ENCODE results near the gene E4F1. TPM values are rescaled to one million over a fixed set of nuclear protein-coding genes. Genes with fewer than 3 reads are reported as not detected.

Gene E4F1
- total RNA-seq, 6 donors from 2014 or later: 24.9 to 153 (median 32.9) TPM

DNA sequence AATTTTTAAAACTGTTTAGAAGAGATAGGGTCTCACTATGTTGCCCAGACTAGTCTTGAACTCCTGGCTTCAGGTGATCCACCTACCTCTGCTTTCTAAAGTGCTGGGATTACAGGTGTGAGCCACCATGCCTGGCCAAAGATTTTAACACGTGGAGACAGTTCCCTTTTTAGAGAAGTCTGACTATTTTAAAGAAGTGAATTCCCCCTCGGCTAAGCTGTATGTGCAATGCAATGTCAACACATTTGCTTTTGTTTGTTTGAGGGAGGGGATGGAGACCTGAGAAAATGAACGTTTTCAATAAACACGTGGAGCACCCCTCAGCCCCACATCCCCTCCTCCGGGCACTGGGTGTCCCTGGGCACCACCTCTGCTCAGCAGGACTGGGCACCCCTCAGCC is 58.9 kb downstream of the E4F1 start:
- H3K27me3 ChIP-seq: no peaks in the 10 kb centered on the region
- peaks cover 33 to 89% (median 81%) of the 10 kb centered on the region in 4 donors for H3K36me3 ChIP-seq
- 72 to 80% methylated on average over 5 of the region's 5 CpGs for WGBS, 2 donors
- H3K4me3 ChIP-seq: no peak overlapping the region
- H3K9me3 ChIP-seq: no peaks in the 10 kb centered on the region
- no peaks in the 10 kb centered on the region for H3K4me1 ChIP-seq
- no peak for TF ChIP-seq POLR2A (IDR thresholded peaks at IDR 0.05)
- no peak for TF ChIP-seq EP300 (IDR thresholded peaks at IDR 0.05)
- TF ChIP-seq, protein P1, sequence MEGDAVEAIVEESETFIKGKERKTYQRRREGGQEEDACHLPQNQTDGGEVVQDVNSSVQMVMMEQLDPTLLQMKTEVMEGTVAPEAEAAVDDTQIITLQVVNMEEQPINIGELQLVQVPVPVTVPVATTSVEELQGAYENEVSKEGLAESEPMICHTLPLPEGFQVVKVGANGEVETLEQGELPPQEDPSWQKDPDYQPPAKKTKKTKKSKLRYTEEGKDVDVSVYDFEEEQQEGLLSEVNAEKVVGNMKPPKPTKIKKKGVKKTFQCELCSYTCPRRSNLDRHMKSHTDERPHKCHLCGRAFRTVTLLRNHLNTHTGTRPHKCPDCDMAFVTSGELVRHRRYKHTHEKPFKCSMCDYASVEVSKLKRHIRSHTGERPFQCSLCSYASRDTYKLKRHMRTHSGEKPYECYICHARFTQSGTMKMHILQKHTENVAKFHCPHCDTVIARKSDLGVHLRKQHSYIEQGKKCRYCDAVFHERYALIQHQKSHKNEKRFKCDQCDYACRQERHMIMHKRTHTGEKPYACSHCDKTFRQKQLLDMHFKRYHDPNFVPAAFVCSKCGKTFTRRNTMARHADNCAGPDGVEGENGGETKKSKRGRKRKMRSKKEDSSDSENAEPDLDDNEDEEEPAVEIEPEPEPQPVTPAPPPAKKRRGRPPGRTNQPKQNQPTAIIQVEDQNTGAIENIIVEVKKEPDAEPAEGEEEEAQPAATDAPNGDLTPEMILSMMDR (IDR thresholded peaks at IDR 0.05): no peak
- no peak for TF ChIP-seq POLR2AphosphoS5 (IDR thresholded peaks at IDR 0.05)
- no peak for ATAC-seq (ENCODE audit: low FRiP score in 2 of 2)
- no peak for DNase-seq
- H3K27ac ChIP-seq: no peak overlapping the region

GRCh38 chr16:2282866-2283555 is 59.6 kb downstream of the E4F1 start:
- Histone ChIP-seq H3K27me3 (no peaks in the 10 kb centered on the region), H3K9me3 (no peaks in the 10 kb centered on the region), H3K4me1 (no peaks in the 10 kb centered on the region), H3K36me3 (peaks cover 33 to 89% (median 82%) of the 10 kb centered on the region in 4 donors), H3K27ac (no peak overlapping the region), H3K4me3 (no peak overlapping the region)
- 87 to 92% methylated on average over 5 to 19 of the region's 26 CpGs for WGBS, 2 donors
- no peak for ATAC-seq (ENCODE audit: low FRiP score in 2 of 2)
- no peak for DNase-seq
- TF ChIP-seq POLR2AphosphoS5 (IDR thresholded peaks at IDR 0.05) (no peak), POLR2A (IDR thresholded peaks at IDR 0.05) (no peak), EP300 (IDR thresholded peaks at IDR 0.05) (no peak)
- TF ChIP-seq, protein P1 (IDR thresholded peaks at IDR 0.05): no peak

GRCh38 chr16:2284001-2284770 is 60.8 kb downstream of the E4F1 start:
- Histone ChIP-seq H3K27ac (no peak overlapping the region), H3K4me3 (no peak overlapping the region), H3K4me1 (no peaks in the 10 kb centered on the region), H3K9me3 (no peaks in the 10 kb centered on the region), H3K27me3 (no peaks in the 10 kb centered on the region), H3K36me3 (peaks cover 32 to 90% (median 80%) of the 10 kb centered on the region in 4 donors)
- no peak for TF ChIP-seq POLR2A (IDR thresholded peaks at IDR 0.05)
- TF ChIP-seq, protein P1 (IDR thresholded peaks at IDR 0.05): no peak
- no peak for TF ChIP-seq EP300 (IDR thresholded peaks at IDR 0.05)
- no peak for TF ChIP-seq POLR2AphosphoS5 (IDR thresholded peaks at IDR 0.05)
- WGBS, 2 donors: 91 to 93% methylated on average over 23 to 28 of the region's 37 CpGs
- no peak for ATAC-seq (ENCODE audit: low FRiP score in 2 of 2)
- no peak for DNase-seq

GRCh38 chr16:2284797-2285576 is 61.6 kb downstream of the E4F1 start:
- Histone ChIP-seq H3K27me3 (no peaks in the 10 kb centered on the region), H3K9me3 (no peaks in the 10 kb centered on the region), H3K36me3 (peaks cover 35 to 89% (median 83%) of the 10 kb centered on the region in 4 donors), H3K27ac (no peak overlapping the region), H3K4me3 (no peak overlapping the region), H3K4me1 (no peaks in the 10 kb centered on the region)
- DNase-seq (no peak), ATAC-seq (ENCODE audit: low FRiP score in 2 of 2) (no peak)
- WGBS, 2 donors: 90 to 92% methylated on average over 13 to 35 of the region's 35 CpGs
- no peak for TF ChIP-seq POLR2A (IDR thresholded peaks at IDR 0.05)
- no peak for TF ChIP-seq POLR2AphosphoS5 (IDR thresholded peaks at IDR 0.05)
- TF ChIP-seq, protein P1 (IDR thresholded peaks at IDR 0.05): no peak
- TF ChIP-seq EP300 (IDR thresholded peaks at IDR 0.05): no peak

Small RNA genes lying within 50 kb of the gene (small RNA-seq; reads per million reads assigned to genes)
- 0 reads per million in 4 donors for gene MIR3677
- 0 reads per million in 4 donors for gene MIR4717

Other genes starting within 250 kb of the E4F1 start
- 1 to 10 TPM in 5 of 6 donors, not detected in 1; 2.1 to 5.4 (median 5.0) TPM for gene NOXO1, start 242.1 kb upstream of the E4F1 start, total RNA-seq
- 10 to 100 TPM in 5 of 6 donors, 1 to 10 TPM in 1; 5.2 to 40.3 (median 24.7) TPM for gene GFER, start 239.4 kb upstream of the E4F1 start, total RNA-seq
- gene SYNGR3, start 233.6 kb upstream of the E4F1 start, total RNA-seq: 1 to 10 TPM in 1 of 6 donors, under 1 TPM in 3, not detected in 2; 0.15 to 1.4 (median 0.34) TPM
- 10 to 100 TPM; 20.1 to 62.8 (median 41.7) TPM for gene ZNF598, start 213.8 kb upstream of the E4F1 start, total RNA-seq
- gene NPW, start 203.8 kb upstream of the E4F1 start, total RNA-seq: under 1 TPM in 2 of 6 donors, not detected in 4; 0.67 to 0.80 TPM
- gene NHERF2, start 196.7 kb upstream of the E4F1 start, total RNA-seq: 100 to 1,000 TPM; 131 to 604 (median 283) TPM
- gene NTHL1, start 175.8 kb upstream of the E4F1 start, total RNA-seq: 10 to 100 TPM; 17.8 to 43.6 (median 28.8) TPM
- 100 to 1,000 TPM in 4 of 6 donors, 10 to 100 TPM in 2; 47.3 to 296 (median 118) TPM for gene TSC2, start 175.6 kb upstream of the E4F1 start, total RNA-seq
- 100 to 1,000 TPM in 3 of 6 donors, 10 to 100 TPM in 3; 75.4 to 567 (median 106) TPM for gene PKD1, start 87.7 kb upstream of the E4F1 start, total RNA-seq
- gene RAB26, start 75.0 kb upstream of the E4F1 start, total RNA-seq: 1 to 10 TPM in 1 of 6 donors, under 1 TPM in 3, not detected in 2; 0.30 to 6.8 (median 0.85) TPM
- gene TRAF7, start 67.8 kb upstream of the E4F1 start, total RNA-seq: 10 to 100 TPM; 34.6 to 72.6 (median 52.9) TPM
- 1 to 10 TPM in 1 of 6 donors, under 1 TPM in 2, not detected in 3; 0.06 to 1.0 (median 0.15) TPM for gene CASKIN1, start 27.0 kb upstream of the E4F1 start, total RNA-seq
- 10 to 100 TPM; 24.6 to 93.2 (median 47.7) TPM for gene MLST8, start 18.1 kb upstream of the E4F1 start, total RNA-seq
- gene BRICD5, start 12.7 kb upstream of the E4F1 start, total RNA-seq: 10 to 100 TPM in 3 of 6 donors, 1 to 10 TPM in 3; 4.0 to 70.2 (median 10.8) TPM
- gene PGP, start 8.8 kb upstream of the E4F1 start, total RNA-seq: 10 to 100 TPM; 18.6 to 32.5 (median 21.7) TPM
- 1 to 10 TPM in 3 of 6 donors, under 1 TPM in 1, not detected in 2; 0.79 to 2.1 (median 1.5) TPM for gene DNASE1L2, start 12.9 kb downstream of the E4F1 start, total RNA-seq
- gene ECI1, start 28.0 kb downstream of the E4F1 start, total RNA-seq: 10 to 100 TPM; 48.1 to 75.5 (median 68.2) TPM
- 100 to 1,000 TPM in 5 of 6 donors, 10 to 100 TPM in 1; 92.2 to 142 (median 114) TPM for gene RNPS1, start 44.5 kb downstream of the E4F1 start, total RNA-seq
- 100 to 1,000 TPM; 337 to 619 (median 455) TPM for gene ABCA3, start 117.1 kb downstream of the E4F1 start, total RNA-seq
- gene CCNF, start 205.9 kb downstream of the E4F1 start, total RNA-seq: 1 to 10 TPM; 2.7 to 5.2 (median 3.9) TPM
- 1 to 10 TPM in 4 of 6 donors, under 1 TPM in 1, not detected in 1; 0.61 to 2.7 (median 1.7) TPM for gene TEDC2, start 236.5 kb downstream of the E4F1 start, total RNA-seq
- gene NTN3, start 247.7 kb downstream of the E4F1 start, total RNA-seq: not detected